OCI-LY7 (cell line): Measurements from ENCODE around the gene ZNRF3. TPM values are rescaled to one million over a fixed set of nuclear protein-coding genes. Genes with fewer than 3 reads are reported as not detected.

Experiments
- BruUV-seq: library from RNA; stranded (reverse); fragments of 400-500 nt; replicated peaks from 2 replicates; lab custom pipeline; 2021; lab: Mats Ljungman, UMichigan
- CTCF ChIA-PET: fragments of 300-600 bp; sonication (Branson Sonifier 250); formaldehyde crosslinking; loops from one replicate; lab custom pipeline; 2022; ENCODE audit warnings: antibody characterized with exemption; ENCODE audit not compliant: unreplicated experiment; lab: Charles Lee
- POLR2A ChIA-PET: fragments of 300-600 bp; sonication (Branson Sonifier 250); formaldehyde crosslinking; loops from one replicate; lab custom pipeline; 2022; ENCODE audit warnings: antibody characterized with exemption; lab: Charles Lee
- DNase-seq: peaks from one replicate; pipeline ENCODE4 v3.0.0-alpha.2; 2015; ENCODE audit warnings: low spot score
- H2AFZ ChIP-seq: fragments of 200-600 bp; sonication (generic), shearing (Covaris generic); 2 replicates; pipeline ENCODE4 v1.6.1; 2014; ENCODE audit warnings: mild to moderate bottlenecking, antibody characterized with exemption, low read length, moderate library complexity
- H3K27ac ChIP-seq: fragments of 200-600 bp; sonication (generic); 2 replicates; pipeline ENCODE4 v1.5.1; 2014; ENCODE audit warnings: mixed run types, low read depth, mild to moderate bottlenecking, moderate library complexity, low read length, inconsistent platforms; ENCODE audit not compliant: poor library complexity, severe bottlenecking
- H3K36me3 ChIP-seq: fragments of 200-600 bp; sonication (generic); 2 replicates; pipeline ENCODE4 v1.6.1; 2014; ENCODE audit warnings: mild to moderate bottlenecking, antibody characterized with exemption, low read length, moderate library complexity, mixed read lengths; ENCODE audit not compliant: insufficient read depth
- H3K4me1 ChIP-seq: fragments of 200-600 bp; sonication (generic); 2 replicates; pipeline ENCODE4 v1.5.1; 2014; ENCODE audit warnings: mild to moderate bottlenecking, low read length; ENCODE audit not compliant: insufficient read depth, poor library complexity, severe bottlenecking
- H3K4me2 ChIP-seq: fragments of 200-600 bp; sonication (generic); 2 replicates; pipeline ENCODE4 v1.6.1; 2014; ENCODE audit warnings: mild to moderate bottlenecking, low read length
- H3K4me3 ChIP-seq: fragments of 200-600 bp; sonication (generic); 2 replicates; pipeline ENCODE4 v1.5.1; 2014; ENCODE audit warnings: mild to moderate bottlenecking, low read depth, low read length; ENCODE audit not compliant: poor library complexity, severe bottlenecking
- H3K79me2 ChIP-seq: fragments of 200-600 bp; sonication (generic); 2 replicates; pipeline ENCODE4 v1.6.1; 2016; ENCODE audit warnings: low read depth, mild to moderate bottlenecking, low read length, moderate library complexity, mixed read lengths; ENCODE audit not compliant: insufficient read depth
- H3K9me2 ChIP-seq: fragments of 200-600 bp; sonication (generic); 2 replicates; pipeline ENCODE4 v1.6.1; 2016; ENCODE audit warnings: mild to moderate bottlenecking, low read length, mixed read lengths; ENCODE audit not compliant: insufficient read depth
- H3K9me3 ChIP-seq: fragments of 200-600 bp; sonication (generic); 2 replicates; pipeline ENCODE4 v1.6.1; 2014; ENCODE audit warnings: mild to moderate bottlenecking, mixed run types, low read length, mixed read lengths
- H4K20me1 ChIP-seq: fragments of 200-600 bp; sonication (generic); 2 replicates; pipeline ENCODE4 v1.6.1; 2014; ENCODE audit warnings: mild to moderate bottlenecking, antibody characterized with exemption, low read length, moderate library complexity, mixed read lengths; ENCODE audit not compliant: insufficient read depth
- EZH2phosphoT487 ChIP-seq: fragments of 200-600 bp; sonication (generic); IDR thresholded peaks from 2 replicates; pipeline ENCODE4 v1.6.1; 2018; ENCODE audit warnings: low read depth, borderline replicate concordance, mild to moderate bottlenecking, mixed run types, antibody characterized with exemption, low read length, moderate library complexity, mixed read lengths
- intact Hi-C: fragments of 100-400 bp; cut with micrococcal nuclease; formaldehyde crosslinking; loops from one replicate; pipeline ENCODE4 v1.10.0; 2022; ENCODE audit not compliant: unreplicated experiment
- total RNA-seq, 2 experiments: library from RNA; depleted of rRNA in 1 of 2; stranded (reverse); fragments of >200 nt in 1 of 2; shearing (Covaris generic) in 1 of 2; gene quantifications; 2 replicates each; pipeline ENCODE4 v1.2.3, GENCODE V29; 2014 to 2022
- TF ChIP-seq, protein P1 (sequence below): fragments of 200-600 bp; sonication (generic); conservative IDR thresholded peaks from 2 replicates; pipeline ENCODE4 v1.5.1; 2014; ENCODE audit warnings: mild to moderate bottlenecking, antibody characterized with exemption, low read length, moderate library complexity, mixed read lengths

The ZNRF3 gene
- total RNA-seq, 2 experiments from 2014 or later = 3.6 to 3.9 TPM

DNA sequence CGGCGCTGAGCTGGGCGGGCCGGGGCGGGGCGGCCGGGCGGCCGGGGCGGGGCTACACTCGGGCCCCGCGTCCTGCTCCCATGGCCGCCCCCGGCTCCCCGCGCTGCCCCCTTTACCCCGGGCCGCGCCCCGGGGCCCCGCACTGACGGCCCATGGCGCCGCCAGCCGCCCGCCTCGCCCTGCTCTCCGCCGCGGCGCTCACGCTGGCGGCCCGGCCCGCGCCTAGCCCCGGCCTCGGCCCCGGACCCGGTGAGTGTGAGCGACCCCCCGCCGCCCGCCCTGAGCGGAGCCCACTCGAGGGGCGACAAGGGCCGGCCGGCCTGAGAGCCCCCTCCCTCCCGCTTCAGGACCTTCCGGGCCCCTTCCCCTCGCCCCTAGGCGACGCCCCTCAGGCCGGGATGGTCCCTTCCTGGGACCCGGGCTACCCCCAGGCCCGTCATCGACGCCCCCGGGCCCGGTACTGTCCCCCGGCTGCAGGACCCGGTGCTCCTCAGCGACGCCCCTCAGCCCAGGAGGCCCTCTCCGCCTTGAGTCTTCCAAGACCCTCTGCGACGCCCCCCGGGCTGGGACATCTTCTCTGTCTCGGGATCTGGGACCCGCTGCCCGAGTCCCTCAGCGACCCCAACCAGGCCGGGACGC is 189.7 kb downstream of the ZNRF3 start, which contains the start of gene KREMEN1:
KREMEN1 (plus strand) TSS at position 57 of the 639 bp plus-strand sequence; CDS start at position 153, 96 bp downstream.
- ChIA-PET CTCF (no interaction called here), POLR2A (no interaction called here)
- no peaks in the 10 kb centered on the region for H3K9me3 ChIP-seq
- no peaks in the 10 kb centered on the region for H4K20me1 ChIP-seq
- no peak within 1 kb of the TSS for H3K4me3 ChIP-seq
- no peaks in the 10 kb centered on the region for H3K36me3 ChIP-seq
- no TSS peak for BruUV-seq
- DNase-seq = no peak
- peak within 1 kb of the TSS; percentile 46; the same call in 1 of the 2 replicates for H3K4me2 ChIP-seq
- no peak within 1 kb of the TSS for H2AFZ ChIP-seq
- no peaks in the 10 kb centered on the region for H3K79me2 ChIP-seq
- no peaks in the 10 kb centered on the region for H3K9me2 ChIP-seq
- intact Hi-C loops = no loop called here
- no peaks in the 10 kb centered on the region for H3K4me1 ChIP-seq
- TF ChIP-seq EZH2phosphoT487 = no peak
- TF ChIP-seq, protein P1, sequence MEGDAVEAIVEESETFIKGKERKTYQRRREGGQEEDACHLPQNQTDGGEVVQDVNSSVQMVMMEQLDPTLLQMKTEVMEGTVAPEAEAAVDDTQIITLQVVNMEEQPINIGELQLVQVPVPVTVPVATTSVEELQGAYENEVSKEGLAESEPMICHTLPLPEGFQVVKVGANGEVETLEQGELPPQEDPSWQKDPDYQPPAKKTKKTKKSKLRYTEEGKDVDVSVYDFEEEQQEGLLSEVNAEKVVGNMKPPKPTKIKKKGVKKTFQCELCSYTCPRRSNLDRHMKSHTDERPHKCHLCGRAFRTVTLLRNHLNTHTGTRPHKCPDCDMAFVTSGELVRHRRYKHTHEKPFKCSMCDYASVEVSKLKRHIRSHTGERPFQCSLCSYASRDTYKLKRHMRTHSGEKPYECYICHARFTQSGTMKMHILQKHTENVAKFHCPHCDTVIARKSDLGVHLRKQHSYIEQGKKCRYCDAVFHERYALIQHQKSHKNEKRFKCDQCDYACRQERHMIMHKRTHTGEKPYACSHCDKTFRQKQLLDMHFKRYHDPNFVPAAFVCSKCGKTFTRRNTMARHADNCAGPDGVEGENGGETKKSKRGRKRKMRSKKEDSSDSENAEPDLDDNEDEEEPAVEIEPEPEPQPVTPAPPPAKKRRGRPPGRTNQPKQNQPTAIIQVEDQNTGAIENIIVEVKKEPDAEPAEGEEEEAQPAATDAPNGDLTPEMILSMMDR = no peak
- no peak within 1 kb of the TSS for H3K27ac ChIP-seq

DNA sequence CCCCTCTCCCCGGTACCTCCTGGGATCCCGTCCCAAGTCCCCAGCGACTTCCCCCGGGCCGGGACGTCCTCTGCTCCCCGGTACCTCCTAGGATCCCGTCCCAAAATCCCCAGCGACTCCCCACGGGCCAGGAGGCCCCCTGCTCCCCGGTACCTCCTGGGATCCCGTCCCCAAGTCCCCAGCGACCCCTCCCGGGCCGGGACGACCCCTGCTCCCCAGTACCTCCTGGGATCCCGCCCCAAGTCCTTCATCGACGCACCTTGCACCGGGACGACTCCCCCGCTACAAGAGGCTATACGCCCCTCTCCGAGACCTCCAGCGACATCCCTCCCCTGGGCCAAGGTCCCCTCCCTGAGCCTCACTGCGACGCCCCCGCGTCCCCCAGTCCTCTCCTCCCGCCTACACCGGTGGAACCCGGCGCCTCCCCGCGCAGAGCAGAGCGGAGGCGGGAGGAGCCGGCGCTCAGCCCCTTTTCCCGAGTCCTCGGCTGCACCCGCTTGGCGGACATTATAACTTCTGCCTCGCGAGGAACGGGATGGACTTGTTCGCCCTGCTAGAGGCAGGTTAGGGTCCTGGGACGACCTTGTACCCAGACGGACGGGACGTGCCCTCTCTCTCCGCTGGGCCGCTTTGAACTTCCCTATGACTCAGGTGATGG is 190.4 kb downstream of the ZNRF3 start:
- CTCF ChIA-PET = no interaction called here
- H3K9me3 ChIP-seq = no peaks in the 10 kb centered on the region
- no peak overlapping the region for H3K27ac ChIP-seq
- intact Hi-C loops = no loop called here
- no peak for TF ChIP-seq EZH2phosphoT487
- TF ChIP-seq, protein P1 = no peak
- H3K4me2 ChIP-seq = no peak overlapping the region
- no peak overlapping the region for H3K4me3 ChIP-seq
- H2AFZ ChIP-seq = no peak overlapping the region
- no TSS peak for BruUV-seq
- DNase-seq = no peak
- H3K36me3 ChIP-seq = no peaks in the 10 kb centered on the region
- H3K79me2 ChIP-seq = no peaks in the 10 kb centered on the region
- H4K20me1 ChIP-seq = no peaks in the 10 kb centered on the region
- no peaks in the 10 kb centered on the region for H3K4me1 ChIP-seq
- POLR2A ChIA-PET = no interaction called here
- no peaks in the 10 kb centered on the region for H3K9me2 ChIP-seq

DNA sequence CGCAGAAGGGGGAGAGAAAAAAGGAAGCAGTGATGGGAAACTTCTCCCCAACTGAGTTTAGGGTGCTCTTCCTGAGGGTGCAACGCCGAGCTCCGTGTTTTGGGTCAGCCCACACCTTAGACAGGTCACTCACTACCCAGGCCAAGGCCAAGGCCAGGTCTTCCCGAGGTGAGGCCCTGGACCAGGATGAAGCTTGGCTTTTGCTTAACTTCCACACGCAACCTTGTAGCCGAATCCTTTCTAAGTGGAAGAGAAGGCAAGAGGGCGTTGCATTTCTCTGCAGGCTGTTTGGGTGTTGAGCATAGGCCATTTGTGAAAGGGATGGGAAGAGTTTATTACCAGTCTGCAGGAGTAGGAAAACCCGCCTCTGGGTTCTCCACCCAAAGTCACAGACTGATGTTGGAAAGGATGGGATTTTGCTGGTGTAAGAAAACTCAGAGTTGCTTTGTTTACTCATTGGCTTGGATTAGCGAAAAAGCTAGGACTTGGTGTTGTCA is 191.0 kb downstream of the ZNRF3 start:
- intact Hi-C loops = no loop called here
- Histone ChIP-seq H3K79me2 (no peaks in the 10 kb centered on the region), H3K9me3 (no peaks in the 10 kb centered on the region), H4K20me1 (no peaks in the 10 kb centered on the region), H3K9me2 (no peaks in the 10 kb centered on the region), H3K36me3 (no peaks in the 10 kb centered on the region), H3K4me3 (no peak overlapping the region), H3K4me1 (no peaks in the 10 kb centered on the region), H3K4me2 (no peak overlapping the region), H3K27ac (no peak overlapping the region), H2AFZ (no peak overlapping the region)
- CTCF ChIA-PET = no interaction called here
- no peak for DNase-seq
- TF ChIP-seq EZH2phosphoT487 = no peak
- TF ChIP-seq, protein P1 = no peak
- no TSS peak for BruUV-seq
- POLR2A ChIA-PET = no interaction called here
